Activated naive CD8-positive, alpha-beta T cell treated with anti-CD3 and anti-CD28 coated beads, Interleukin-2, amount 50 U/mL, for 24 hours (primary cell): Measurements from ENCODE around the gene HABP4.
A peak's percentile ranks its signal among the peaks of the same experiment; 100 is the strongest.

ENCODE experiments used
- ATAC-seq: fragments of 150-1000 bp; cut with Tn5 transposase; one replicate; pipeline ENCODE4 v1.10.0; 2021
- DNase-seq: peaks from one replicate; pipeline ENCODE4 v3.0.0; 2021
- H3K27ac Mint-ChIP-seq: one replicate; pipeline ENCODE4 v1.8.0; 2021; ENCODE audit warnings: mild to moderate bottlenecking, mixed read lengths
- H3K27me3 Mint-ChIP-seq: one replicate; pipeline ENCODE4 v1.8.0; 2021; ENCODE audit warnings: mixed read lengths
- H3K36me3 Mint-ChIP-seq: one replicate; pipeline ENCODE4 v1.8.0; 2021; ENCODE audit warnings: low read depth, mixed read lengths
- H3K4me1 Mint-ChIP-seq: one replicate; pipeline ENCODE4 v1.8.0; 2021; ENCODE audit warnings: mixed read lengths
- H3K4me3 Mint-ChIP-seq: one replicate; pipeline ENCODE4 v1.8.0; 2021; ENCODE audit warnings: mild to moderate bottlenecking, moderate library complexity, mixed read lengths
- H3K9me3 Mint-ChIP-seq: one replicate; pipeline ENCODE4 v1.8.0; 2021; ENCODE audit warnings: mixed read lengths

The HABP4 gene

GRCh38 chr9:96449523-96449844 is 485 bp upstream of the HABP4 start:
- Mint-ChIP-seq H3K4me3 (peak overlapping the region; percentile 87), H3K9me3 (no peaks in the 10 kb centered on the region), H3K4me1 (peaks cover 30% of the 10 kb centered on the region), H3K27me3 (peaks cover 13% of the 10 kb centered on the region), H3K36me3 (no peaks in the 10 kb centered on the region), H3K27ac (peak overlapping the region; percentile 59)
- ATAC-seq (no peak), DNase-seq (no peak)

GRCh38 chr9:96450613-96451528 is 902 bp downstream of the HABP4 start:
- ATAC-seq (no peak), DNase-seq (peak; percentile 41)
- H3K9me3 Mint-ChIP-seq: no peaks in the 10 kb centered on the region
- H3K36me3 Mint-ChIP-seq: no peaks in the 10 kb centered on the region
- H3K27ac Mint-ChIP-seq: peak overlapping the region; percentile 65
- H3K4me1 Mint-ChIP-seq: peaks cover 30% of the 10 kb centered on the region
- peak overlapping the region; percentile 87 for H3K4me3 Mint-ChIP-seq
- H3K27me3 Mint-ChIP-seq: peaks cover 13% of the 10 kb centered on the region

- Mint-ChIP-seq H3K4me3 (no peak overlapping the region), H3K9me3 (no peaks in the 10 kb centered on the region), H3K4me1 (peaks cover 28% of the 10 kb centered on the region), H3K27ac (no peak overlapping the region), H3K36me3 (peaks cover 2% of the 10 kb centered on the region), H3K27me3 (peaks cover 8% of the 10 kb centered on the region)
- ATAC-seq (no peak), DNase-seq (no peak)
These were observed 3.7 kb downstream of the HABP4 start for GRCh38 chr9:96453625-96454024.

GRCh38 chr9:96457266-96457665 is 7.3 kb downstream of the HABP4 start:
- H3K27me3 Mint-ChIP-seq: no peaks in the 10 kb centered on the region
- no peak for ATAC-seq
- H3K36me3 Mint-ChIP-seq: peaks cover 4% of the 10 kb centered on the region
- peaks cover 12% of the 10 kb centered on the region for H3K4me1 Mint-ChIP-seq
- H3K4me3 Mint-ChIP-seq: no peak overlapping the region
- DNase-seq: no peak
- no peak overlapping the region for H3K27ac Mint-ChIP-seq
- H3K9me3 Mint-ChIP-seq: no peaks in the 10 kb centered on the region

- H3K27ac Mint-ChIP-seq: no peak overlapping the region
- peaks cover 4% of the 10 kb centered on the region for H3K36me3 Mint-ChIP-seq
- H3K9me3 Mint-ChIP-seq: no peaks in the 10 kb centered on the region
- H3K4me1 Mint-ChIP-seq: peaks cover 8% of the 10 kb centered on the region
- DNase-seq (no peak), ATAC-seq (no peak)
- no peak overlapping the region for H3K4me3 Mint-ChIP-seq
- no peaks in the 10 kb centered on the region for H3K27me3 Mint-ChIP-seq
These were observed 8.3 kb downstream of the HABP4 start for GRCh38 chr9:96458226-96458625.

GRCh38 chr9:96459268-96460007 is 9.5 kb downstream of the HABP4 start:
- Mint-ChIP-seq H3K36me3 (peaks cover 4% of the 10 kb centered on the region), H3K27me3 (no peaks in the 10 kb centered on the region), H3K4me1 (no peaks in the 10 kb centered on the region), H3K4me3 (no peak overlapping the region), H3K9me3 (no peaks in the 10 kb centered on the region), H3K27ac (no peak overlapping the region)
- DNase-seq (no peak), ATAC-seq (no peak)

- Mint-ChIP-seq H3K27me3 (no peaks in the 10 kb centered on the region), H3K4me3 (no peak overlapping the region), H3K9me3 (no peaks in the 10 kb centered on the region), H3K4me1 (no peaks in the 10 kb centered on the region), H3K36me3 (peaks cover 4% of the 10 kb centered on the region), H3K27ac (no peak overlapping the region)
- no peak for DNase-seq
- ATAC-seq: no peak
These were observed 10.5 kb downstream of the HABP4 start for GRCh38 chr9:96460470-96460869.

GRCh38 chr9:96460882-96461281 is 10.9 kb downstream of the HABP4 start:
- DNase-seq: no peak
- no peaks in the 10 kb centered on the region for H3K9me3 Mint-ChIP-seq

GRCh38 chr9:96461336-96461735 is 11.4 kb downstream of the HABP4 start:
- H3K36me3 Mint-ChIP-seq: peaks cover 7% of the 10 kb centered on the region

More at GRCh38 chr9:96460882-96461281, 10.9 kb downstream of the HABP4 start:
- Mint-ChIP-seq H3K4me1 (no peaks in the 10 kb centered on the region), H3K27me3 (no peaks in the 10 kb centered on the region), H3K36me3 (peaks cover 7% of the 10 kb centered on the region), H3K27ac (no peak overlapping the region), H3K4me3 (no peak overlapping the region)
- ATAC-seq: no peak

GRCh38 chr9:96462541-96462940 is 12.6 kb downstream of the HABP4 start:
- Mint-ChIP-seq H3K4me3 (no peak overlapping the region), H3K27ac (no peak overlapping the region), H3K27me3 (no peaks in the 10 kb centered on the region), H3K9me3 (no peaks in the 10 kb centered on the region), H3K36me3 (peaks cover 11% of the 10 kb centered on the region), H3K4me1 (no peaks in the 10 kb centered on the region)
- ATAC-seq (no peak), DNase-seq (no peak)

More at GRCh38 chr9:96461336-96461735, 11.4 kb downstream of the HABP4 start:
- Mint-ChIP-seq H3K27ac (no peak overlapping the region), H3K9me3 (no peaks in the 10 kb centered on the region), H3K4me1 (no peaks in the 10 kb centered on the region), H3K27me3 (no peaks in the 10 kb centered on the region), H3K4me3 (no peak overlapping the region)
- no peak for ATAC-seq
- no peak for DNase-seq

- no peak for DNase-seq
- H3K36me3 Mint-ChIP-seq: peaks cover 9% of the 10 kb centered on the region
- H3K27me3 Mint-ChIP-seq: no peaks in the 10 kb centered on the region
- no peaks in the 10 kb centered on the region for H3K9me3 Mint-ChIP-seq
- ATAC-seq: no peak
- H3K4me1 Mint-ChIP-seq: no peaks in the 10 kb centered on the region
- H3K4me3 Mint-ChIP-seq: no peak overlapping the region
- H3K27ac Mint-ChIP-seq: no peak overlapping the region
These were observed 14.5 kb downstream of the HABP4 start for GRCh38 chr9:96464426-96464825.

GRCh38 chr9:96467784-96468183 is 17.8 kb downstream of the HABP4 start:
- no peaks in the 10 kb centered on the region for H3K4me1 Mint-ChIP-seq
- DNase-seq (no peak), ATAC-seq (no peak)
- no peaks in the 10 kb centered on the region for H3K9me3 Mint-ChIP-seq
- H3K27me3 Mint-ChIP-seq: no peaks in the 10 kb centered on the region
- H3K4me3 Mint-ChIP-seq: no peak overlapping the region
- peaks cover 7% of the 10 kb centered on the region for H3K36me3 Mint-ChIP-seq
- no peak overlapping the region for H3K27ac Mint-ChIP-seq

GRCh38 chr9:96476013-96476412 is 26.0 kb downstream of the HABP4 start:
- Mint-ChIP-seq H3K36me3 (peaks cover 4% of the 10 kb centered on the region), H3K4me3 (no peak overlapping the region), H3K9me3 (no peaks in the 10 kb centered on the region), H3K27me3 (no peaks in the 10 kb centered on the region), H3K4me1 (peaks cover 17% of the 10 kb centered on the region), H3K27ac (no peak overlapping the region)
- ATAC-seq (no peak), DNase-seq (no peak)

GRCh38 chr9:96476591-96476990 is 26.6 kb downstream of the HABP4 start:
- H3K36me3 Mint-ChIP-seq: peaks cover 4% of the 10 kb centered on the region
- peak; percentile 44 for ATAC-seq
- H3K4me1 Mint-ChIP-seq: peaks cover 17% of the 10 kb centered on the region
- no peaks in the 10 kb centered on the region for H3K9me3 Mint-ChIP-seq
- H3K4me3 Mint-ChIP-seq: no peak overlapping the region
- DNase-seq: no peak
- H3K27ac Mint-ChIP-seq: no peak overlapping the region
- H3K27me3 Mint-ChIP-seq: no peaks in the 10 kb centered on the region

GRCh38 chr9:96478829-96479371 is 28.9 kb downstream of the HABP4 start:
- peaks cover 13% of the 10 kb centered on the region for H3K36me3 Mint-ChIP-seq
- no peak overlapping the region for H3K4me3 Mint-ChIP-seq
- ATAC-seq (peak; percentile 61), DNase-seq (peak; percentile 13)
- H3K9me3 Mint-ChIP-seq: no peaks in the 10 kb centered on the region
- peaks cover 18% of the 10 kb centered on the region for H3K4me1 Mint-ChIP-seq
- H3K27ac Mint-ChIP-seq: peak overlapping the region; percentile 81
- no peaks in the 10 kb centered on the region for H3K27me3 Mint-ChIP-seq
